CD4-positive, alpha-beta T cell treated with Interleukin-10 for 1 hour (primary cell): ENCODE measurements around the gene LRTM1.

Experiments
- DNase-seq: peaks from one replicate; pipeline ENCODE4 v3.0.0-alpha.2; 2020

LRTM1 gene

DNA sequence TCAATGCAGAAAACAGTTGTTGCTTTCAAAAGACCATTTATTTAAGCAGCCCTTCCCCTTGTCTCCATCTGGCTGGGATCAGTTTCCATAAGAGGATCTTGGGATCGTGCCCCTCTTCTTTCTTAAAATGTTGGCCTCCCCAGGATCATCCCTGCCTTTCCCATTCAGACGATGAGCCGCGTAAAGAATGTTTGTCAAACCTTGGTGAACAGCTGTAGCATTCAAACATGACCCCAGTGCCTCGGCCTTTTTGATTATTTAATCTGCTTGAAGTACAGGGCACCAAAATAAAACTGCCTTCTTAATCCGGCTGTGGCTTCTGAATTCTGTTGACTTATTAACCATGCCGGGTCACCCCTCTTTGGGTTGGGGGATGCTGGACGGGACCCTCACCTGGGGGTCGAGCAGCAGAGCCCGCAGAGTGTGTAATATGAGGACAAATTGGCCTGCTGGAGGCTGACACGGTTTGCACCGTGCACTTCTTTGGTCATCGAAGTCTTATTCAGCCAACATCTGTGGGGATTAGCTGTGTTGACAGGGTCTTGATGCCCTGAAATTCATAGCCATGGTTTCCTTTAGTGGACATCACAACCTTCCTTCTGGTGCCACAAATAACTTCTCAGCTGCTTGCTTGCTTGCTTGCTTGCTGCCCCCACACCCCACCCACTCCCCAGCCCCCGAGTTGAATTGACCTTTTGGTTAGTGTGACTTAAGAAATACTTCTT lies at the start of gene LRTM1:
TSS of gene LRTM1 (minus strand) at position 14 of the 725 bp plus-strand sequence. CDS start 148 bp downstream, outside the sequence.
- no peak for DNase-seq

GRCh38 chr3:54977439-54977838 lies 49.6 kb upstream of the LRTM1 start:
- no peak for DNase-seq

- DNase-seq: no peak
These were observed 43.0 kb upstream of the LRTM1 start for GRCh38 chr3:54970895-54971294.

DNA sequence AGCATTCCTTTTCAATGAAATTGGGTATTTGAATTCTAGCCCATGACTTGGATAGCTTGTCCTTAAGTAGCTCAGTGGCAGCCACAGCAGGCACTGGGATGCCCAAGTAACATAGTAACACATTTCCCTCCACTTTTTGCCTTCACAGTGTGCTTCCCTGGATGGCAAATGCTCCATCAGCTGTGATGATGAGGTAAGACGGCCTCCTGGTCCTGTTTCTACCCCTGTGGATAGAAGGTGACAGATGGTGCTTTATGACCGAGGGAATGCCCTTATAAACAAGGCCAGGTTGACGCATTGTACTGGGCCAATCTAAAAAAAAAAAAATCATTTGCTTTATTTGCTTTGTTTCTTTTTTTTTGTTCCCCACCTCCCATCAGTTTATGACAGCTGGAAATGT lies 41.8 kb upstream of the LRTM1 start:
- DNase-seq: no peak

DNA sequence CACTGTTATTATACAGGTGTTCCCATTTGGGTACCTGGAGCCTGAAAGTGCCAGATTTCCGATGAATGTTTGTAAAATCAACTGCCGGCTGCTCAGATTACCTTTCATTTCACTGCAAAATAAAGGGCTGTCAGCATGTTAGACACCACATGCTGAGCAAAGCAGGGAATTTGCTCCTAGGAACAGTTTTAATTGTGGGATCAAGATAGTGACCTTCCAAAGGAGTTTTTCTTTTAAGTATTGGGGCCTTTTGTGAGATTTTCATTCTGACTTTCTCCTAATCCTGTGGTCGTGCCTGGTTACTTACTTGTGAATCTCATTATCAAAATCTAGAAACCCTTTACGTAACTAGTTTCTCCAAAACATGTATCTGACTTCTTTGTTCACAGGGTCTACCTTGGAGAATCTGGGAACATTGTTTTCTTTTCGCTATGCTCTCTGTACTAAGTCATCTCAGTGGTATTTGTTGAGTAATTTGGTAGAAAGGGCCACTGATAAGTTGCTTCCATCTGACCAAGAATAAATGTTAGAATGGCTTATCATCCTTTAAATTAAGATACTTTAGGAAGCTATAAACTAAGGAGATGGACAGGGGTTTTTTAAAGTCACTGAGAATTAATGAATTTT lies 40.8 kb upstream of the LRTM1 start:
- no peak for DNase-seq

- no peak for DNase-seq
These were observed 39.9 kb upstream of the LRTM1 start for GRCh38 chr3:54967731-54968161.

DNA sequence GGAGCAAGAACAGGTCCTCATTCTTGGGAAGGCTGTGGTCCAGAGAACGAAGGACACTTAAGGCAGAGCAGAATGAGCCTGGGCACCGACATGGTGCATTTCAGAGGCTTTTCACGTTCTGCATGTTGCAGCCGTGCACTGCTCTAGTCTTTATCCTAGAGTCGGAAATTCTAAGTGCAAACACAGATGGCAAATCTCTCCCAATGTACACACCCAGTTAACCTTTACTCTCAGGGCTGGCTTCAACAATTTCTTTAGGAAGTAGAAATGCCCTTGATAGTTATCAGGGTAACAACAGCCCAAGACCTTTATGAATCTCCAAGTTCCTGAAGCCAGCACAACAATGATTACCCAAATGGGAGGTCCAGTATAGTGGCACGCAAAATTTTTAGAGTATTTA lies 39.1 kb upstream of the LRTM1 start:
- no peak for DNase-seq

GRCh38 chr3:54965746-54966145 lies 37.9 kb upstream of the LRTM1 start:
- no peak for DNase-seq

GRCh38 chr3:54964081-54964480 lies 36.2 kb upstream of the LRTM1 start:
- DNase-seq: no peak

- DNase-seq: no peak
These were observed 35.8 kb upstream of the LRTM1 start for GRCh38 chr3:54963641-54964040.

DNA sequence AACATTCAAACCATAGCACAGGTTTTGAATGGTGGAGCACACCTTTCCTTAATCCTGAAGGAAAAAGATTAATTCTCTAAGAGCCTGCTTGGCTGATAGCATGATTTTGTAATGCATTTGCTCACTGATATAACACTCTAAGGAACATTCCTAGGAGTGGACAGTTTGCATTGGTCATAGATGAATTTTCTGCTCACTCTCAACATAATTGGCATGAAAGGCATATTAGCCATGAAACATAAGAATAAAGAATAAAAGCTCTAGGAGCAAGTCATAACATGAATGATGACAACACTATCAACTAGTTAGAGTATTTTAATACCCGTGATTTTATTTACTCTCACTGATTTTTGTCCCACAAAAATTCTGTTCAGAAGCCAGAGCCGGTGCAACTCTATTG lies 34.3 kb upstream of the LRTM1 start:
- DNase-seq: no peak

GRCh38 chr3:54960701-54961100 lies 32.8 kb upstream of the LRTM1 start:
- no peak for DNase-seq

DNA sequence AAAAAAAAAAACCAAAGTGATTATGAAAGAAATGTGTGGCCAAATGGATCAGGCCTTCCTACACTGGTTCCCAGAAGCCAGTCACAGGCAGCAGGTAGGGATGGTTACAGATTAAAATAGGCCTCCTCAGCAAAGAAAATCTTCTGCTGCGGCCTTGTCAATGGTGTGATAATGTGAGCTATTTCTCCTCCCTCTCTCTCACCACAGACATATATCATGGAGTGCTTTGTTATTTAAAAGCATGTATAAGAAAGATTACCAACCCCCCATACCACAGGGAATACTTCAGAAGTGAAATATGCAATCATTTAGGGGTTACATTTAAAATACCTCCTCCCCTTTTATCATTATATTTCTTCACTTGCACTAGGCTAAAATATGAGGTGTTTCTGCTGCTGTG lies 32.2 kb upstream of the LRTM1 start:
- DNase-seq: no peak

DNA sequence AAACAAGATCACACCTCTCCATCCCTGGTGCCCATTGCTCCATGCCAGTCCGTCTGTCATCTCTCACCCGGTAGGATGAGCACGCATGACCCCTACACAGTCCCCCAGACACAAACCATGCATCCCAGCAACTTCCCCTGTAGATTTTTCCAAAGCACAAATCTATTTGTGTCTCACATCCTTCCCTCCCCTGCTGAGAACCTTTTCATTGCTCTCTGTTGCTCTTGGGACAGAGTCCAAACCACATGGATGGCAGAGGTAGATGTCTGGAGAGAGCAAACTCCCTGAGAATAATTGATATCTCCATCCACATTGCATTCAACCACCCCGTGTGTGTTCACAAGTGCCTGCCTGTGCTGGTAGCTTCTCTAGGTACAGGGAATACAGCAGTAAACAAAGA lies 29.9 kb upstream of the LRTM1 start:
- DNase-seq: no peak

GRCh38 chr3:54955941-54956340 lies 28.1 kb upstream of the LRTM1 start:
- no peak for DNase-seq

DNA sequence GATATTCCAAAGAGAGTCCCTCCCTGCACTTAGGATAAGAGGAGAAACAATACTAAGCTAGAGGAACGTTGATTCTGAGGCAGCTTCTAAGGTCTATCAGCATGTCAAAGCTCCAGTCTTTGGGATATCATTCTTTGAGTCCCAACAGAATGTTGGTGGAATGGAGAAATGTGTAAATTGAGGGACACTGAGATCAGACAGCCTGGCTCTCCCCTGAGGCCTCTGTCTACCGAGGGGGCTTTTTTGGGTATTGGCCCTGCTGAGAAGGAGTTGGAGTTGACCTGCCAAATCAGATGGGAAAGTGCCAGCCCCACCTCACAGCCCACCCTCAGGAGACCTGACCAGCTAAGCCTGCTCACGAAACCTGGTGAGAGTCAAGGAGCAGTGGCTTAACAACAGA lies 27.6 kb upstream of the LRTM1 start:
- no peak for DNase-seq

- DNase-seq: no peak
These were observed 26.7 kb upstream of the LRTM1 start for GRCh38 chr3:54954521-54954920.

- DNase-seq: no peak
These were observed 26.2 kb upstream of the LRTM1 start for GRCh38 chr3:54954022-54954421.

DNA sequence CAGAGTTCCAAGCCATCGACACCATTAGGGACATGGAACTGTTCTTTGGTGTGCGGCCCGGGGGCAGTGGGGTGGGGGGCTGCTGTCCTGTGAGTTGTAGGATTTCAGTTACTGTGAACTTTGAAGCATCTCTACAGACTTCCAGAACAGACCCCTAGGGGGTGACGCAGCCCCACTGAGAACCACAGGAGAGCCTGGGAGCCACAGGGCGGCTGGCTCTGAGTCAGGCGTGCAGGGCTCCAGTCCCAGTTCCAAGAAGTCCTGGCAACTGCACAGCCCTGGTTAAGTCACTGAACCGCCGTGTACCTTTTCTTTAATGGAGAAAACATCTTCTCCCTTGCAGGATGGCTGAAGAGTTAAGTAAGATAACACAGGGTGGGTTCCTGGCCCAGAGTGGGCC lies 23.5 kb upstream of the LRTM1 start:
- no peak for DNase-seq

- no peak for DNase-seq
These were observed 22.6 kb upstream of the LRTM1 start for GRCh38 chr3:54950391-54951003.

GRCh38 chr3:54949491-54950044 lies 21.7 kb upstream of the LRTM1 start:
- no peak for DNase-seq

DNA sequence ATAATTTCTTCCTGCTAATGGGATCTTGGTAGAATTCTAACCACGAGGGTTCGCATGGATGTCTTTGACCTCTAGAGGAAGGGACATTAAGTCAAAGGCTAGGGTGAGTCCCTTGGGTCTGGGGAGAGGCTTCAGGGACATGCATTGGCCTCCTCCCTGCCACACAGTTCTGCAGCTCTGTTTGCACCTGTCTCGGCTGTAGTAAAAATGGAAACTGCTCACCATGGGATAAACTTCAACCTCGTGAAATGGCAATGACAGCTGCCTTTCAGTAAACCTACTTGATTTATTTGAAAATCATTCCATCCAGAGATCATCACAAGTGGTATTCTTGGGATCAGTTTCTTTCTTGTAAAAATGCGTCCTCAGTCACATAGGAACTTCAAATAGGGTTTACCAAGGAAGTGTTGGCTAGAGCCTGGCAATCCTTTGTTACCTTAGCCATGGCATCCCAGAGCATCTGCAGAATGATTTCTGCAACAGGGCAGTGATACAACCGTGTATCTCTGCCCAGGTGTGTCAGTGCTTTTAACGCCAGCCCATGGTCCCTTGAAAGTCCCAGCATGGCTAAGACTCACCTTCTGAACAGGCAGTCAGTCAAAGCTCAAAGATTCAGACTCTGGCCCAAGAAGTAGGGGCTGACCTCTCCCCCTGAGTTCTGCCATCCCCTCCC lies 14.0 kb upstream of the LRTM1 start:
- DNase-seq: no peak

GRCh38 chr3:54940971-54941370 lies 13.1 kb upstream of the LRTM1 start:
- no peak for DNase-seq
